Psoas muscle (tissue), 8 donors: ENCODE results near the gene ST6GALNAC6. TPM values are rescaled to one million over a fixed set of nuclear protein-coding genes. Genes with fewer than 3 reads are reported as not detected.
"Not testable (repeated sequence)": the region's sequence is repeated elsewhere in the genome, so short reads cannot be mapped to it uniquely, and the experiment has no call there.

Source experiments
- ATAC-seq, 4 donors: fragments of 200-7000 bp; cut with Tn5 transposase; one replicate each; pipeline ENCODE4 v1.9.1; 2020; ENCODE audit warnings: moderate library complexity in 3 of 4, mild to moderate bottlenecking in 2 of 4
- DNase-seq, 2 donors: peaks; one replicate each; pipeline ENCODE4 v3.0.0-alpha.2; 2020
- H3K27ac ChIP-seq: fragments of 200-600 bp; one replicate; pipeline ENCODE4 v1.8.0; 2022
- H3K27me3 ChIP-seq, 3 donors: fragments of 200-600 bp in 1 of 3; one replicate each; pipeline versions ENCODE4 v1.6.1 to v1.8.0; 2013 to 2022; ENCODE audit warnings: low read length in 2 of 3, mild to moderate bottlenecking in 2 of 3, moderate library complexity in 1 of 3; ENCODE audit not compliant: insufficient read depth in 3 of 3
- H3K36me3 ChIP-seq, 2 donors: fragments of 200-600 bp in 1 of 2; one replicate each; pipeline versions ENCODE4 v1.6.1 to v1.8.0; 2013 to 2022; ENCODE audit warnings: low read depth in 1 of 2, mild to moderate bottlenecking in 1 of 2, moderate library complexity in 1 of 2; ENCODE audit not compliant: insufficient read depth in 1 of 2
- H3K4me1 ChIP-seq: fragments of 200-600 bp; one replicate; pipeline ENCODE4 v1.8.0; 2022
- H3K4me3 ChIP-seq: fragments of 200-600 bp; one replicate; pipeline ENCODE4 v1.8.0; 2022; ENCODE audit warnings: mild to moderate bottlenecking
- H3K9me3 ChIP-seq: fragments of 200-600 bp; one replicate; pipeline ENCODE4 v1.8.0; 2022
- CTCF ChIP-seq: fragments of 200-600 bp; IDR thresholded peaks from one replicate; pipeline ENCODE4 v1.8.0; 2022; ENCODE audit warnings: antibody characterized with exemption
- WGBS, 3 donors: extraction: QIAGEN DNeasy Blood & Tissue Kit; methylation state at CpG; one replicate each; pipeline versions ENCODE4 v1.1.6 to v1.1.7; 2013; 5-methylcytosine and 5-hydroxymethylcytosine counted together
- intact Hi-C, 2 donors: fragments of 100-400 bp; cut with DNase I; formaldehyde crosslinking; loops; one replicate each; pipeline versions ENCODE4 v1.11.0 to v1.14.2; 2022
- polyA plus RNA-seq, 3 donors: library from polyadenylated mRNA; stranded (reverse); fragments of 200-250 nt; gene quantifications; one replicate each; pipeline ENCODE4 v1.2.3, GENCODE V29; 2013
- total RNA-seq, 4 donors: library from RNA; stranded (reverse); fragmentation: NEBNext Ultra II Directional in 2 of 4; extraction: Animal tissue kit (Norgen Biotek cat#: 25700) in 2 of 4; gene quantifications; one replicate each; pipeline versions ENCODE4 v1.2.1 to v1.2.4, GENCODE V29; 2021 to 2023
- donor health status: healthy with polysubstance abuse.
- donor health status: DM: no; HTN: no; CAD: no; lungs with moderate emphysema.
- donor health status: Bipolar disorder and iron deficiency.
- donor health status: healthy.
- donor health status: DM: yes; HTN: yes; CAD: no.
- donor health status: DM: no; HTN: no; CAD: no.
- donor health status: DM: no; HTN: no; CAD: no.
- donor health status: DM: yes; HTN: yes; CAD: no.

Gene ST6GALNAC6
- total and polyA plus RNA-seq, 7 donors: 18.5 to 35.5 (median 25.0) TPM

GRCh38 chr9:127871531-127871930 lies 27.9 kb downstream of the ST6GALNAC6 start:
- WGBS, 3 donors: 76 to 86% (median 78%) methylated on average over 9 of the region's 9 CpGs
- Histone ChIP-seq H3K4me1 (peaks cover 38% of the 10 kb centered on the region), H3K36me3 (peaks cover 0 to 65% of the 10 kb centered on the region in 2 donors), H3K27ac (no peak overlapping the region), H3K27me3 (no peaks in the 10 kb centered on the region), H3K9me3 (no peaks in the 10 kb centered on the region), H3K4me3 (no peak overlapping the region)
- intact Hi-C loops: loop anchor here (5.0 kb wide), 5 partner anchors 46 to 279 kb away; partner anchors contain the start of genes TOR2A (in 2 of the 2), CDK9 (in 1 of the 2), FPGS (in 1 of the 2) and ST6GALNAC4 (in 1 of the 2)
- no peak for TF ChIP-seq CTCF
- no peak for DNase-seq
- no peak for ATAC-seq

GRCh38 chr9:127870887-127871286 lies 28.5 kb downstream of the ST6GALNAC6 start:
- ATAC-seq (no peak), DNase-seq (no peak)
- 74 to 88% (median 82%) methylated on average over 12 of the region's 12 CpGs for WGBS, 3 donors
- H3K4me1 ChIP-seq: peaks cover 35% of the 10 kb centered on the region
- intact Hi-C loops: loop anchor here (5.0 kb wide), 5 partner anchors 46 to 279 kb away; partner anchors contain the start of genes TOR2A (in 2 of the 2), CDK9 (in 1 of the 2), FPGS (in 1 of the 2) and ST6GALNAC4 (in 1 of the 2)
- no peaks in the 10 kb centered on the region for H3K27me3 ChIP-seq
- no peak overlapping the region for H3K27ac ChIP-seq
- H3K9me3 ChIP-seq: no peaks in the 10 kb centered on the region
- H3K36me3 ChIP-seq: peaks cover 0 to 70% of the 10 kb centered on the region in 2 donors
- no peak overlapping the region for H3K4me3 ChIP-seq
- TF ChIP-seq CTCF: no peak

GRCh38 chr9:127870153-127870491 lies 29.3 kb downstream of the ST6GALNAC6 start:
- not testable (repeated sequence) for H3K27me3 ChIP-seq, DNase-seq, H3K27ac ChIP-seq, H3K9me3 ChIP-seq, ATAC-seq, H3K4me3 ChIP-seq
- intact Hi-C loops: loop anchor here (5.0 kb wide), 5 partner anchors 47 to 278 kb away; partner anchors contain the start of genes TOR2A (in 2 of the 2), CDK9 (in 1 of the 2), FPGS (in 1 of the 2) and ST6GALNAC4 (in 1 of the 2)
- WGBS, 3 donors: 46 to 70% (median 59%) methylated on average over 8 to 9 of the region's 9 CpGs
- H3K36me3 ChIP-seq: peaks cover 0 to 70% of the 10 kb centered on the region in 2 donors
- peaks cover 35% of the 10 kb centered on the region for H3K4me1 ChIP-seq

GRCh38 chr9:127869310-127870152 lies 29.9 kb downstream of the ST6GALNAC6 start:
- intact Hi-C loops: loop anchor here (5.0 kb wide), 5 partner anchors 48 to 277 kb away; partner anchors contain the start of genes FPGS (in 2 of the 2), TOR2A (in 2 of the 2), CDK9 (in 1 of the 2) and ST6GALNAC4 (in 1 of the 2)
- peak; percentile 78 for TF ChIP-seq CTCF
- ATAC-seq: peak; percentile 76 to 85 (median 79)
- 51 to 68% (median 55%) methylated on average over 18 of the region's 18 CpGs for WGBS, 3 donors
- no peaks in the 10 kb centered on the region for H3K27me3 ChIP-seq
- no peak overlapping the region for H3K27ac ChIP-seq
- no peak overlapping the region for H3K4me3 ChIP-seq
- DNase-seq: peak; percentile 91 to 96
- peaks cover 30% of the 10 kb centered on the region for H3K4me1 ChIP-seq
- H3K9me3 ChIP-seq: no peaks in the 10 kb centered on the region
- peaks cover 0 to 74% of the 10 kb centered on the region in 2 donors for H3K36me3 ChIP-seq

- DNase-seq (no peak), ATAC-seq (no peak)
- TF ChIP-seq CTCF: no peak
- peaks cover 18% of the 10 kb centered on the region for H3K4me1 ChIP-seq
- no peak overlapping the region for H3K4me3 ChIP-seq
- H3K36me3 ChIP-seq: peaks cover 0 to 73% of the 10 kb centered on the region in 2 donors
- no peak overlapping the region for H3K27ac ChIP-seq
- 84 to 90% (median 89%) methylated on average over 18 of the region's 18 CpGs for WGBS, 3 donors
- no peaks in the 10 kb centered on the region for H3K27me3 ChIP-seq
- H3K9me3 ChIP-seq: no peaks in the 10 kb centered on the region
- intact Hi-C loops: loop anchor here in 1 of 2 donors (5.0 kb wide), 1 partner anchor 66 kb away; the partner anchor contains the start of gene FPGS
These were observed 31.0 kb downstream of the ST6GALNAC6 start for GRCh38 chr9:127868278-127868902.
